GM21786 (cell line): ENCODE results near the gene GABRA5.
"Not testable (repeated sequence)": the region's sequence is repeated elsewhere in the genome, so short reads cannot be mapped to it uniquely, and the experiment has no call there.

Experiments used
- ATAC-seq: cut with Tn5 transposase; IDR thresholded peaks from one replicate; pipeline ENCODE4 v1.9.1; 2021; ENCODE audit not compliant: unreplicated experiment

GABRA5 gene

DNA sequence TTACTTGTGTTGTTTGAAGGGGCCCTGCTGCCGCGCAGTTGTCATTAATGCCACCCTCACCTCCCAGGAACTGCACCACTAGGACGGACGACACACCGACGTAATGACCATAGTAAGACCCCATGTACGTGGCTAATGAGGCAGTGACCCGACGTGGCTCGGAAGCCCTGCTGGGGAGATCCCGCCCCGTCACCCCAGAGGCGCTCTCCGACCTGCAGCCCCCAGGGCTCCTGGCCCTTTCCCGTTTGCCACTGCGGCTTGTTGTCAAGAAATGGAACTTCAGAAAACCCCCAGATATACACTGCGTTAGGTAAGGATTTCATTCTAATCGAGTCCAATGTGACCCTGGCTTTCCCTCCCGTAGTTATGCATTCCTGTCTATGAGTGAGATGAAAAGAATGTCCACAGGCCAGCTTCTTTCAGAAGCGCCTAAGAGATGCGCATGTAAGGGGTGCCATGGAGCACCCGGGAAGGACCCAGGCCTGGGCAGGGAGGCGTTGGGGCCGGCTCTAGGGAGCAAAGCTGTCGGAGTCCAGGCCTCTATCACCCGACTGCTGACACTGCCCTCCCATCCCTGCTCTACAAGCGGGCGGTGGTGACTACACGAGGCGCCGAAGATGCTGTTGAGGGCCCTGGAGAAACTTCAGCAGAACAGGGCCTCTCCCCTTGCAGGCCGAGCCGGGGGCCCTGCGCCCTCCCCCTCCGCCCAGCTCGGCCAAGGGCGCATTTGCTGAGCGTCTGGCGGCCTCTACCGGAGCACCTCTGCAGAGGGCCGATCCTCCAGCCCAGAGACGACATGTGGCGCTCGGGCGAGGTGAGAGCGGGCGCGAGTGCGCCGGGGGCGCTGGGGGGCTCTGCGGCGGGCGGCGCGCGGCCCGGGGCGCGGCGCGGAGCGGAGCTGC, at the start of gene GABRA5:
TSS of gene GABRA5 (plus strand) at position 765 of the 902 bp plus-strand sequence. CDS start 2,187 bp downstream, outside the sequence.
- ATAC-seq = no peak

DNA sequence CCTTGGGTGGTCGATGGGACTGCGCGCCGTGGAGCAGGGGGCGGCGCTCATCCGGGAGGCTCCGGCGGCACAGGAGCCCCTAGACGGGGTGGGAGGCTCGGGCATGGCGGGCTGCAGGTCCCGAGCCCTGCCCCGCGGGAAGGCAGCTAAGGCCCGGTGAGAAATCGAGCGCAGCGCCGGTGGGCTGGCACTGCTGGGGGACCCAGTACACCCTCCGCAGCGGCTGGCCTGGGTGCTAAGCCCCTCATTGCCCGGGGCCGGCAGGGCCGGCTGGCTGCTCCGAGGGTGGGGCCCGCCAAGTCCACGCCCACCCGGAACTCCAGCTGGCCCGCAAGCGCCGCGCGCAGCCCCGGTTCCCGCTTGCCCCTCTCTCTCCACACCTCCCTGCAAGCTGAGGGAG, 35.7 kb upstream of the GABRA5 start:
- ATAC-seq = not testable (repeated sequence)

DNA sequence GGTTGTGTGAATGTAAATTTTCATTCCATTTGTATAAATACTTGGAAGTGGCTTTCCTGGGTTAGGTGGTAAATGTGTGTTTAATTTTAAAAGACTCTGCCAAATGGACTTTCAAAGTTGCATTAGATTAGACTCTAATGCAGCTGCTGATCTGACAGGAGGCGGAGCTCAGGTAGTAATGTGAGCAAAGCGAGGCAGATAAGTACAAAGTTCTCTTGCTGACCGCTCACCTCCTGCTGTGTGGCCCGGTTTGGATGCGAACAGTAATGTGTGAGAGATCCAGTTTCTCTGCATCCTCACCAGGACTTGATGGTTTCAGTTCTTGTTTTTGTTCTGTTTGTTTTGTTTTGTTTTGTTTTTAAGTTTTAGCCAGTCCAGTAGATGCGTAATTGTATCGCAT, 34.9 kb upstream of the GABRA5 start:
- ATAC-seq = no peak

DNA sequence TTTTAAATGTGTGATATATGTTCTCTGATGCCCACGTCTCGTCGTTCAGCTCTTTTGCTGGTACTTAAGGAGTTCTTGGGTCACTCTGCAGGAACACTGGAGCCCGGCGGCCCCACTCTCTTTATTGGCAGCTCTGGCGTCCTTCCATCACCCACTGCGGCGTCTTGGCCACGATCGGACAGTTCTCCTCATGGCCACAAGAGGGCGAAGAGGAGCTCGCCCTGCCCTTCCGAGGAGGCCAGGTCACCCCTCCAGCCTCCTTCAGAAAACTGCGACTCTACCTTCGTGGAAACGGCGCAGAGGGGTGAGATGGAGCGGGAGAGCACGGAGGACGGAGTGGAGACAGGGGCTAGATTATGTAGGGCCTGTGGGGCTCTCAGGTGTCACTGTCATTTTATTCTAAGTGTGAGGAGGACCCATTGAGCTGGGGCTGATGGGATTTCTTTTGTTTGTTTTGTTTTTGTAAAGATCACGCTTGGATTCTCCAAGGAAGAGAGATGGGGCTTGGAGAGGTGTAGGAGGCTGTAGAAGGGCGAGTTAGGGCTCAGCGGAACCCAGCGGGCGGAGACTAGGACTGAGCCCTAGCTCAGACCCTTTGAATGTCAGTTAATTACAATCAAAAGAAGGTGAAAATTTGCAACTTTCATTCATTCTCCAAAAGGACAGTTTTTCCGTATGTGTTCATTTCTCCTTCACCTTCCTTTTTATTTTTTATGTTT, 28.0 kb upstream of the GABRA5 start:
- no peak for ATAC-seq

DNA sequence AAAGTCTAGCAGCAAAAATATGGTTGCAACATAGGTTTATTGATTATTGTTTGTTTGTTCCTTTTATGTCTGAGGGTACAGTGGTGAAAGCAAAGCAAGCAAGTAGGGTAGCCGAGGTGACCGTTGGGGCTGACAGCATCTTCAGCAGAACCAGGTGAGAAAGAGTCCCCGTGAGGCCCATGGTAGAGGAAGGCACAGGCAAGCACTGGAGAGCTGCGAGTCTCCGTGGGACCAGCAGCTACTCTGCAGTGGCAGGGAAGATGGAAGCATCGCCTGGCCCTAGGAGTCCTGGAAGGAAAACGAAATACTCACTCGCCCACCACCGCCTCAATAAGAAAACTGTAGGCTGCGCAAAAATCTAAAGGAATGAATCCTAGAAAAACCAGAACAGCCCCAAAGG, 25.3 kb upstream of the GABRA5 start:
- ATAC-seq = no peak

DNA sequence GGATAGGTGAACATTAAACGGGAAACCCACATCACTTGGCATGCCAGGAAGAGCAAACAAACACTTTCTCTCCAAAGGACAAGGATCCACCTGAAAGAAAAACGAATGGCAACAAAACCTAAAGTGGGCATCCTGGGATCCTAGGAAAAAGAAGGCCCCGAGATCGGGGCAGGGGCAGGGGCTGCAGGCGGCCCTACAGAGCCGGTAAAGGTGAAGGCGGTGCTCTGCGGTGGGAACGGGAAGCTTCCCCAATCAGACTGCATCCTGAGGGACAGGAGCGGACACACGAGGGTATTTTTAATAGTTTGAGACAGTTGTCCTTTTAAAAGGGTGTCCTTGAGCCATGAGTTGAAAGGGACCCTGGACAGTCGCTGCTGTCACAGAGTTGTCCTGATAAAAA, 24.9 kb upstream of the GABRA5 start:
- ATAC-seq = no peak

DNA sequence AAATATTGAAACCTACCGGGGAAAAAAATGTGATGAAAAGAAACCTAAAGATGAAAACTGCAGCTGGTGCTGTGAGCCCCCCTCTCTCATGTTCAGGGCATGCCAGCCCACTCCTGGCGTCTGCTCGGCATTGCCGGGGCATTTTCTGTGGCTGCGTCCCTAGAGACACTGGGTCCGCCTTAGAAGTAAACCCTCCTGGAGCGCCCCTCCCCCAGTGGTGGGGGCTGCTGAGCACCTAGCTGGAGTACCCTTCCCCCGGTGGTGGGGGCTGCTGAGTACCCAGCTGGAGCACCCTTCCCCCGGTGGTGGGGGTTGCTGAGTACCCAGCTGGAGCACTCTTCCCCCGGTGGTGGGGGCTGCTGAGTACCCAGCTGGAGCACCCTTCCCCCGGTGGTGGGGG, 24.5 kb upstream of the GABRA5 start:
- no peak for ATAC-seq

DNA sequence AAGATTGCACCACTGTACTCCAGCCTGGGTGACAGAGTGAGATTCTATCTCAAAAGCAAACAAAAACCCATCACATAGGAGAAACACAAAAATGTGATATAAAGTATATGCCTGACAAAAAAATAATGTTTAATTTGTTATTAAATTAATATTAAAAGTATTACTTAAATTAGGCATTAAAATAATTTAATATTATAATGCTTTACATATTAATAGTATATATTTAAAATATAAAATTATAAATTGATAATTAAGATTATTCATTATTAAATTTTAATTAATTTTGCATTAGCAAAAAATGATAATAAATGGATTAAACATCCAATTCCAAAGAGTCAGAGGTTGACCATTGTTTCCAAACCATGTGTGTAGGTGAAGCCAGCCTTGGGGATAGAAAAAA, 22.0 kb upstream of the GABRA5 start:
- no peak for ATAC-seq

DNA sequence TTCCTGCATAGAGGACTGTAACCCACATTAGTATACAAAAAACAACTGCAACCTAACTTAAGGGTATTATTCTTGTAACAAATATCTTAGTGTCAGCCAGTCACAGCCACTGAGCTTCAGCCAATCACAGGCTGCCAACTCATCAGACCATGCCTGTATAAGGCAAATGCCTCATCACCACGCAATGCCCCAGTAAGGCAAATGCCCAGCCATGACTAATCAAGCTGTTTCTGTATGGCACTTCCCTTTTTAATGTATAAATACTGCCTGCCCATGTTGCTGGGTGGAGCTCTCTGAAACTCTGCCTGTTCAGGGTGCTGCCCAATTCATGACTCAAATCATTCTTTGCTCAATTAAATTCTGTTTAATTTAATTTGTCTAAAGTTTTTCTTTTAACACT, 18.4 kb upstream of the GABRA5 start:
- no peak for ATAC-seq

DNA sequence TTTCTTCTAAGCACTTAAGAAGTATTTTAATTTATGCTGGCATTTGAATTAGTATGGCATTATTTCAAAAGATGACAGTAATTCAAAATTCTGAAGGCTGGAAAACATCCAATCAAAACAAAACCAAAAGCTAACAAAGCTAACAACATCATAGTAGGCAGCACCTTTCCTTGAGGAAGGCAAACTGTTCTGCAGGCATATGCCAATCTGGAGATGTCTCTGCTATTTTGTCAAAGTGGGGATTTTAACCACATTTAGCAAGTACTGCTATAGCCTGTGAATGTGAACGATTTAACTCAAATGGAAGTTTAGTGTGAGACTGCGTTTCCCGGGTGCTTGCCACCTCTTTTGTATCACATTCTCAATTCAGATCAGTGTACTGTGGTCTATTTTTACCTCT, 16.7 kb upstream of the GABRA5 start:
- no peak for ATAC-seq

DNA sequence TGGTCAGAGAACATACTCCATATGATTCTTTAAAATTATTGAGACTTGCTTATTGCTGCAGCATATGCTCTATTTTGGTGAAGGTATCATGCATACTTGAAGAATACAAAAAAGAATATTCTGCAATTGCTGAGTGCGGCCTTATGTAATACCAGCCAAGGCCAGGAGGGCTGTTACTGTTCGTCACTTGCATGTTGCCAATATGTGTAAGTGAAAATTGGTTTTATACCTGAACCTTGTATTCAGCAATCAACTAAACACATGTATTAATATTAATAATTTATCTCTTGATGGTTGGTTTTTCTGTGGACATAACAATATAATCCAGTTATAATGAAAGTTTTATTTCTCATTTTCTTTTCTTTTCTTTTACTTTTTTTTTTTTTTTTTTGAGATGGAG, 13.9 kb upstream of the GABRA5 start:
- no peak for ATAC-seq

DNA sequence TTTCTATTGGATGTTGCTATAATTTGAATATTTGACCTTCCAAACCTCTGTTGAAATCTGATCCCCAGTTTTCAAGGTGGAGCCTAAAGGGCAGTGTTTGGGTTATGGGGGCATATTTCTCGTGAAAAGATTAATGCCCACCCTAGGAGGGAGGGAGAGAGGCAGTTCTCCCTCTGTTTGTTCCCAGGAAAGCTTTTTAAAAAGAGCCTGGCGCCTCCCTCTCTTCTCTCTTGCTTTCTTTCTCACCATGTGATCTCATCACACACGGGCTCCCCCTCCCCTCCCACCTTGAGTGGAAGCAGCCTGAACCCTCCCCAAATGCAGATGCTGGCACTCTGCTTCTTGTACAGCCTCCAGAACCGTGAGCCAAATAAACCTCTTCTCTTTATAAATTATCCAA, 12.4 kb upstream of the GABRA5 start:
- no peak for ATAC-seq

DNA sequence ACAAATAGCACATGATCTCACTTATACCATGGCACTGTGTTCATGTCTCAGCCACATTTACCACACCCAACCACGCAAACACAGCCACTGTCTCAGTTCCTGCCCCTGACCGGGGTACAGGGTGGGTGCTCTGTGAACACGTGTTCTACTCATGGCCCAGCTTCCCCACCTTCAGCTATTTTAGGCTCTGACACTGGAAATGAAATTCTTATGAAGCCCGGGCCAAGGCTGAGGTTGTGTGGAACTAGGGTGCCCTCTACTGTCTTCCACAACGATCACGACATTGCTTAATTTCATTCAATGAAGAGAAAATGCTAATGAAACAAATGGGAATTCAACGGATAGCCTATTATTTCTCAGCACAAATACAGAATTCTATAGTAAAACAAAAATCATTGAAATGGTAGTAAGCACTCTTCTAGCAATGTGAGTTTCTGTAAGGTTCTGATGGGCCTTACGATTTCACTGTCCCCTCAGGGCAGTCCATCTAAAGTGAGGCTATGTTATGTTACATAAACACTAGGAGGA, 2.1 kb upstream of the GABRA5 start:
- no peak for ATAC-seq

DNA sequence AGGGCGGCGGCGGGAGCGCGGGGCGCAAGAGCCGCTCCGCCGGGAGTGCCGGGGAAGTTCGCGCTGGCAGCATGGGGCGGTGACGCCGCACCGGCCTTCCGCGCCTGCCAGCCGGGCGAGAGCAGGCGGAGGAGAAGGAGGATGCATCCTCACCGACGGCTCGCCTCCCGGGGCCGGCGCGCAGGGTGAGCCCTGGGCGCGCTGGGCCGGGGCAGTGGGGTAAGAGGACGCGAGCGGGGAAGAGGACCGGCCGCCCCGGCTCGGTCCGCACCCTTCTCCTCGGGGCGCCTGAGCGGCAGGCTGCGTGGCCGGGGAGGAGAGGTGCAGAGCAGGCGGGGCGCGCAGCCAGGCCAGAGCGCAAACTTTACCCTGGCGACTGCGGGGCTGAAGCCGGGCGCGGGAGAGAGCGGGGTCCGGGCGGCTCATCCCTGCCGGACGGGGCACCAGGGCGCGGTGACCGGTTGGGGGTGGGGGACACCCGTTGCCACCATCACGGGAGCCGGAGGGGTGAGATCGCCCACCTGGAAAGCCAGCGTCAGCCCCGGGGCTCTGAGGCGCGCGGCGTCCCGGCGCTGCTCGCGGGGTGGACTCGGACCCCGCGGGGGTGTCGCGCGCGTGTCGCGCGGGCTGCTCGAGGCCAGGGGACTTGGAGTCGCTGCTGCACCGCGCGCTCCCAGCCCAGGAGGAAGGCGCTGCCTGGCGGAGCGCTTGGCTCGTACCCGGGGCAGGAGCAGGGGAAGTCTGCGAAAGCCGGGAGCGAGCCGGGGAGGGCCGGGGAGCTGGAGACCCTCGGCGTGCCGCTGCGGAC, 542 bp downstream of the GABRA5 start:
- no peak for ATAC-seq

DNA sequence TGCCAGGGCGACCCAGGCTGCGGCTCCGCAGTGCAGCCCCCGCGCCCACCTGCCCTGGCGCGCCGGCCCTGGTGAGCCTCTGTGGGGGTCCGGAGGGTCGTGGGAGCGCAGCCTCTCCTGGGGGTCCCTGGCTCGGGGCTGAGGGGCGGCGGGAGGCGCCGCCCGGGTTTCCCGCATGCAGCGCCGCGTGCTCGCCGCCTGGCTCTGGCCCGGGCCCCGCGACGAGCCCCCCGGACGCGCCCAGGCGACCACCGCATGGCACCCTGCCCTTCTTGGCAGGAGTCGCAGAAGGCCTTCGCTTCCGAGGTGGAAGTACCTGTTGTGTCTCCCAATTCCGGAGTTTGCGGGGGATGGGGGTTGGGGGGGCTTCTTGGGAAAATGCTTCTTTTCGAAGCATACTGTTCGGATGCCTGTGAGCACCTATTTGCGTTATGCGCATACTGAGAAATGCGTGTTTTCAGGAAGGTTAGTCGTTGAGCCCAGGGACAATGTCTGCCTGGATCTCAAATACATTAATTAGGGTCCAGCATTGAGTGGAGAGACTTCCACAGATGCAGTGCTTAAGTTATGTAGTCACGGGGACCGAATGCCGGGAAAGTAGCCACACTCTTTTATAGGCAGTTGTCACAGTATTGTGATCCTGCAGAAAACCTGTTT, 1.3 kb downstream of the GABRA5 start:
- no peak for ATAC-seq

DNA sequence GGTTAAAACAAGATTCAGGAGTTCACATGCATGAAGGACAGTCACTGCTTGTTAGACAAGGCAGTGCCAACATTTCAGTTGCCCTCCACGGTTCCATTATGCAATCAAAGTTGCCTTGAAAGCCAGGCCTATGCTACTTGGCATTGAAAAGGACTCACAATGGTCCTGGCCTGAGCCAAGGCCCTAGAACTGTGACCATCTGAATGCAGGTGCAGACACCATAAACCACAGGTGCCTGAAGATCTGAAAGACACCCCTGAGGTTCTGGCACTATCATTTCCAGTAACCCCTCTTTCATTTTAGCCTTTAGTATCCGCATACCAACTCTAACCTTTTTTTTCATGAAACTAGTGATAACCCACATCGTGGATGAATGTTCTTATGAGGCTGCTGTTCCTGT, 2.8 kb downstream of the GABRA5 start:
- no peak for ATAC-seq

DNA sequence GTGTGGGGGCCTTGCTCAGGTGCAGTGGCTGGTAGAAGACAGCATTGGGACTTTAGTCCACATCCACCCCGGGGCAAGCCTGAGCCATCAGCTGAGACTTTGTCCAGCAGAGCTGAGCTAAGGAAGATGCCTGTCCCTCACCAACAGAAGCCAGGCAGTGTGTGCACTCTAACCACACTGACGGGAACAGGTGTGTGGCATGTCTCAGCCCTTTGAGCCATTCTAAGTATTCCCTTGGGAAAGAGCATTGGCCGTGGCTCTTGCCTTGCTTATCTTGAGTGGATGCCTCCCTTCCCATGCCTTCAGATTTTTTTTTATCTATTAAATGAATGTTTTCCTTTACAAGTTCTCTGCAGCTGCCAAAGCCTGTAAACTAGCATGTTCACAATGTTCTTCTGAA, 3.5 kb downstream of the GABRA5 start:
- ATAC-seq = no peak

DNA sequence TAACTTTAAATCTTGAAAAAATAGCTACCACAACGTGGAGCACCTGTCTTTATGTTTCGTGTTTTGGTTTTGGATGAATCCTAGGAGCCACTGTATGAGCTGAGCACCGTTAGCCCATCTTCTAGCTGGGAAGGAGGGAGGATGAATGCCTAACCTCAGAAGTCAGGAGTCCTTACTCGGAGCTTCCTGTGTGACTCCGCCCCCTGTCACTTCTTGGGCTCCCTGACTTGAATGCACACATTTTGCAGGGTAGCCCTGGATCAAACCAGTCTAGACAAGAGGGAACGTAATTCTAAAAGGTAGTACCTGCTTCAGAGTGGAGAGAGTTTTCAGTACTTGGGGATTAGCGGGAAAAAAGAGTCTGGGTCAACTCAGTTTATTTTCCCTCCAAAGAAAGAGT, 5.3 kb downstream of the GABRA5 start:
- ATAC-seq = no peak

DNA sequence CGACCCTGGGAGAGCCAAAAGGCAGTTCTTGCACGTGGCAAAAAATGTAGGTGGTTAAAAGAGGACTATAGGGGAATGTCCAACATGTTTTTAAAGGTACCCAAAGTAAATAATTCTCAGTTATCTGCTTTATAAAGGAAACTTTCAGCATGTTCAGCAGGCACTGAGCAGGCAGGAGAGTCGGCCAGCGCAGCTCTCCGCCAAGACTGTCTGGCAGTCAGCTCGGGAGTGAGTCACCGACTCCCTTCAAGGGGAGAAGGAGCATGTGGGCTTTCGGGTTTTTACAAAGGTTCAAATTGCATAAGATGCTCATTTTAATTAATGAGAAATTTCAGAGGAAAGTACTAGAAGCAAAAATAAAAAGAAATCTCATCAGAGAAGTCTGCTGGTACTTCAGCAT, 7.0 kb downstream of the GABRA5 start:
- no peak for ATAC-seq

DNA sequence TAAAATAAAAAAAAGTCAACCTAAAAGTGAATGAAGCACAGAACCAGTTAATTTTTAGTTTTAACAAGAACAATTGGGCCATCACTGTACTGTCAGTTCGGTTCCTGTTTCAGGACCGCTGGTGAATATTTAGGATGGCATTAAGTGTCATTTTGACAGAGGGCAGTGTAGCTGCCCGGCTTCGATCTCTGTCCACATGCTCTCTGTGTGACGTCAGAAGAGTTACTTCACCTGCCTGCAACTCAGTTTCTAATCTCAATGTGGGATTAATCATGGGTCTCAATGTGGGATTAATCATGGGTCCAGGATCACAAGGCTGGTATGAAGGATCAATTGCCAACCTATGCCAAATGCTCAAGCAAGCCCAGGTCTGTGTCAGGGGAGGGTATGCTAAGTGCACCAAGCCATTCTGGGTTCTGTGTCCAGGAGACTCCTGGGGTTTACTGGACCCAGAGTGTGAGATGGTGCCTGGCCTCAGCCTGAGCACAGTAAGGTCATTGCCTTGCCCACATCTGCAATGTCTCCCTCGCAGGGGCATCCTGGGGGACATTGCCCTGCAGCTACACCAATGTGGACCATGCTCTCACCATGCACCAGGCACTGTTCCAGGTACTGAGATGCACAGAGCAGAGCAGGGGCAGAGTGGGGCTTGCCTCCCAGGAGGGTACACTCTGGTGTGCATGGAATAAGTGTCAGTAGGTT, 8.1 kb downstream of the GABRA5 start:
- no peak for ATAC-seq
